A204.1 (cell line): Measurements from ENCODE around the gene NEURL3.

Experiments used
- FAIRE-seq: peaks from 2 replicates; lab custom pipeline; 2012; peaks lifted over from hg19 to GRCh38; lab: Jason Lieb, UNC

The NEURL3 gene

GRCh38 chr2:96527286-96528005 lies 22.3 kb upstream of the NEURL3 start:
- FAIRE-seq: no peak

GRCh38 chr2:96526615-96527285 lies 21.6 kb upstream of the NEURL3 start:
- FAIRE-seq: no peak

DNA sequence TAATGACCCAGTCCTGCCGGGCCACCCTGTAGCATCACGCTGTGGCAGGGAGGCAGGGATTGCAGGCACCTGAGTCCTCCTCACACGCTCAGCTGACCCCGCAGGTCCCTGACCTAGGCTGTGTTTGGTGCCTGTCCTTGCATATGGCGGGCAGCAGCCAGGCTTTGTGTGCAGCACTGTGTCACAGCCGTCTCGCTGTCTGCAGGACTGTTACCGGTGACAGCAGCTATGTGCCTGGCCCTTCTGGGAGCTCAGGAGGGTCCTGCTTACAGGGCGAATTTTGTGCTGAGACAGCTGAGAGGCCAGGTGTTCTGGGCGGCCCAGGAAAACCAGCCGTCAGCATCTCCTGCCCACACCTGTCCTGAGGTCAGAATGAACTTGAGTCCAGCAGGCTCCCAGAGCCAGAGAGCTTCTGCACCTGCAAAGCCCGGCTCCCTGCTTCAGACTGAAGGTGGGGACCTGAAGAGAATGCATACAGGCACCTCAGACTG lies 21.0 kb upstream of the NEURL3 start:
- no peak for FAIRE-seq

DNA sequence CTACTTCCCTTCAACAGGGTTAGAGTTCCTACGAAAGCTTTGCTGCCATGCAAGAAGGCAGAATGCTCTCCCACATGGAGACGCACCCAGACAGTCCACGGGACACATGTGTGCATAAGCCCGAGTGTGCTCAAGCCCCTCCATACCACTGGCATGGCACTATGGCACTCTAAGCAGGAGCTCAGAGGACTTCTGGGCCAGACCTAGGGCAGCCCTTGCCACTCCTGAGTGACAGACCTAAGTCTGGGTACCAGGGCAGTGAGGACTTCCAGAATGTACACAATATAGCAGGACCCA lies 20.0 kb upstream of the NEURL3 start:
- FAIRE-seq: no peak

- no peak for FAIRE-seq
Measured at GRCh38 chr2:96524482-96525210, 19.5 kb upstream of the NEURL3 start.

- no peak for FAIRE-seq
Measured at GRCh38 chr2:96523659-96524481, 18.7 kb upstream of the NEURL3 start.

GRCh38 chr2:96522304-96523203 lies 17.4 kb upstream of the NEURL3 start:
- no peak for FAIRE-seq

- FAIRE-seq: no peak
Measured at GRCh38 chr2:96521219-96521618, 16.1 kb upstream of the NEURL3 start.

DNA sequence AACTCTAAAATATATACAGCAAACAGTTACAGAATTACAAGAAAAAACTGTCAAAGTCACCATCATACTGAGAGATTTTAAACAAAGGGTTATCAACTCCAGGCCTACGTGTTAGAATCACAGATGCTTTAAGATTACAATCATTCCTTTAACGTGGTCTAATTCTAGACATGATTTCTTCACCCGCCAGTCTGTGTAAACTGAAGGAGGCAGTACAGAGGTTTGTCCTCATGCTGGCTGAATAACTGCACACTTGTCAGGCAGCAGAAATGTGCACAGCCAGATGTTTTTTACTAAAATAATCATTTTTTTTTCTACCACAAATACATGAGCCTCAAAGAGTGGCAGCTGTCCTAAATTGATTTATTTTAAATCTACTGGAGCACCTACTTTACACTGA lies 15.5 kb upstream of the NEURL3 start:
- FAIRE-seq: no peak

GRCh38 chr2:96520231-96520630 lies 15.1 kb upstream of the NEURL3 start:
- FAIRE-seq: no peak

DNA sequence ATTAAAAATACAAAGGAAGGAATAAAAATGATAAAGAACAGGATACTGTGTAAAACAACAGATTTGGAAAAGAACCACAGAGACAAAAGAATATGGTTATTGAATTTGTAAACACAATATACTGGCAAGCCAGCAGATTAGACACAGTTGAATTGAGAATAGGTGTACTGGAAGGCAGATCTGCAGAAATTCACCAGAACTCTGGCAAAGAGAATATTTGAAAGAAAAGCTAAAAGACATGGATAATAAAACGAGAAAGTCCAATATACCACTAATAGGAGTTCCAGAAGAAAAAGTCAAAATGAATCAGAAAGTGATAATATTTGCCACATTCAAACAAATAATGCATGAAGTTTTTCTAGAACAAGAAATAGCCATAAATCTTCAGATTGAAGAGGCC lies 11.9 kb upstream of the NEURL3 start:
- FAIRE-seq: no peak

DNA sequence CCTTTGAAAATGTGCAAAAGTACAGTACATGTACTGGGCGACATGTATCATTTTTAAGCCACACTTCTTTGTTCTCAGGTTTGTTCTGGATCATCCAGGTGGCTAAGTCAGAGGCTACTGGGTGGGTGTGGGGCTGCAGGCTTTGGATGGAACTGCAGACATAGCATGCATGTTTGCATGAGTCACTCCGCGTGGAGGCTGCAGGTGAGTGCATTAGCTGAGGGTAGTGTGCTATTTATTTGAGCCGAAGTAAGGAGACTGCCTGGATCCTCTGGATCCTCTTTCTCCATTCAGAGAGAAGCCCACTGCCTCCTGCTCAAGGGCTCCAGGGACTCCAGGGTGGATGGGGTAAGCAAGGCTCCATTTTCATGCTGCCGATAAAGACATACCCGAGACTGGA lies 9.4 kb upstream of the NEURL3 start:
- no peak for FAIRE-seq

- no peak for FAIRE-seq
Measured at GRCh38 chr2:96512341-96512740, 7.2 kb upstream of the NEURL3 start.

DNA sequence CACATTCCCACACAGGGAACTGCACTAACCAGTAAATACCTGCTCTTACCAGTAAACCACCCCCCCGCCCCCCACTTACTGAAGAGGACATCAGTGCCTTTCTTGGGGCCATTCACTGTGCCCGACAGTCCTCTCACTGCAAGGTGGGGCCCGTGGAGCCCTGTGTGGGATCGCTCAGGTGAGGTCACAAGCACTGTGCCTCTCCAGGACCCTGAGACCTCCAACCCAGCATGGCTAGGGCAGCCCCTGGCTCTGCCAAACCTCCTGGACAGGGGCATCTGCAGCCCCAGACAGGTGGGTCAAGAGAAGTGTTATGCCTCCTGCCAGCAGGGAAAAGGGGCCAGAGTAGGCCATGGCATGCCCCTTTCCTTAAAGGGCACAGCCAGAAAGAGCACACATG lies 6.7 kb upstream of the NEURL3 start:
- FAIRE-seq: no peak

DNA sequence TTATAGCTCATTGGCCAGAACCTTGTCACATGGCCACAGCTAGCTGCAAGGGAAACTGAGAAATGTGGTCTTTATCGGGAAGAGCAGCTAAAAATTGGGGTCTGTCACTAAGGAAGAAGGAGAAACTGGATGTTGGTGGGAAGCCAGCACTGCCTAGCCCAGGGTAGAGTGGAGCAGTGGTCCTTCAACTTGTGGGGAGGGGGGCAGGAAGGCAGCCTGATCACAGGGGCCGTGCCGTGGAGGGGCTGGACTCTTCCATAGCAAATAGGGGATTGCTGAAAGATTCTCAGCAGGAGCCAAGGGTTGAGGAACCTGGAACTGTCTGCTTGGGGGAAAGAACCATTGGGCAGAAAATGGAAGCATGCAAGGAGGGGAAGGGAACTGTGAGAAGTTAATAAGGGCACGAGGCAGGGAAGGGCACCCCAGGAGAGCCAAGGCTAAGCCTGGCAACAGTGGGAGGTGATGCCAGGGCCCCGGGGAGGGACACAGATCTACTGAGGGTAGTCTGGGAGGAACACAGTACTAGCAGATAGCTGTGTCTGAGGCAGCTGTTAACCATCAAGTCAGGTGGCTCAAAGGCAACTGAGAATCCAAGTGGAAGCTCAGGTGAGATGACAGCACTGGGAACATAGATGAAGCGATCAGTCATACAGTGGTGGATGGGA lies 5.9 kb upstream of the NEURL3 start:
- FAIRE-seq: no peak

DNA sequence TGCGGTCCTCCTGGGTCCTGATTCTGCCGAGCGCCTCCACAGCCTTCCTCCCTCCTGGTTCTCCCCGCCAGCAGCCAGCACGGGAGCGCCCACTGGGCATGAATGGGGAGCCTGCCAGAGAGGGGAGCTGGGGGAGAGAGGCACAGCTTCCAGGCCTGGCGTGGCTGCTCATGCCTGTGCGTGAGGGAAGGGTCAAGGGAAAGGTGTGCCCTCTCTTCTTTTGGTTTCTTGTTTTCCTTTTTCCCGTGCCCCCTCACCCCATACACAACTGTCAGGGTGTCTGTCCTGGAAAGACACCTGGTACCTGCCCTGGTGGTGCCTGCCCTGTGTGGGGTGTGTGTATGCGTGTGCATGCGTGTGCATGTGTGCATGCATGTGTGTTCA lies 4.7 kb upstream of the NEURL3 start:
- no peak for FAIRE-seq

DNA sequence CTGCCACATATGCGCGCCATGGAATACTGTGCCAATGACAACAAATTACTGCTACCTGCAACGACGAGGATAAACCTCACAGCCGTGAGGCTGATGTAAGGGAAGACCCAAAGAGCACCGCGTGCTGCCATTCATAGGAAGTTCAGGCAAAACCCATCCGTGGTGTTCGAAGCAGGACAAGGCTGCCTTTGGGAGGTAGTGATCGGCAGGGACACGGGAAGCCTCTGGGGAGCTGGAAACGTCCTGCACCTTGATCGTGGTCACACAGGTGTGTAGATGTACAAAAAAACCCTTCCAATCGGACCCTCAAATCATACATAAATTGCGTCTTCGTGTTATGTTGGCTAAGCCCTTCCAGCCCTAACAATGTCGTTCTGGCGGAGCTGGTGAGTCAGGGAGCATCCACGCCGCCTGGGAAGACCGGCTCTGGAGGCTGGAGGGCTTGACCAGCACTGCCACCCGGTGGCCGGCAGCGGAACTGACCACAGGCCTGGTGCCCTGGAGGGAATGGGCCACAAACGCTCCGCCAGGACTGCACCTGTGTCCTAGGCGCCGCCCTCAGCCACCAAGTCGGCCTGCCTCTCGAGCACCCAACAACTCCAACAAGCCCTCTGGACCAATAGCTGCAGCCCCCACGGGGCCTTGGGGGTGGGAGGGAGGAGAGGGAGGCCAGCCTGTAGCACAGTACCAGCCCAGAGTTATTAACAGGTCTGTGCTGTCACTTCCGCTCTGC lies 4.1 kb upstream of the NEURL3 start:
- FAIRE-seq: no peak

DNA sequence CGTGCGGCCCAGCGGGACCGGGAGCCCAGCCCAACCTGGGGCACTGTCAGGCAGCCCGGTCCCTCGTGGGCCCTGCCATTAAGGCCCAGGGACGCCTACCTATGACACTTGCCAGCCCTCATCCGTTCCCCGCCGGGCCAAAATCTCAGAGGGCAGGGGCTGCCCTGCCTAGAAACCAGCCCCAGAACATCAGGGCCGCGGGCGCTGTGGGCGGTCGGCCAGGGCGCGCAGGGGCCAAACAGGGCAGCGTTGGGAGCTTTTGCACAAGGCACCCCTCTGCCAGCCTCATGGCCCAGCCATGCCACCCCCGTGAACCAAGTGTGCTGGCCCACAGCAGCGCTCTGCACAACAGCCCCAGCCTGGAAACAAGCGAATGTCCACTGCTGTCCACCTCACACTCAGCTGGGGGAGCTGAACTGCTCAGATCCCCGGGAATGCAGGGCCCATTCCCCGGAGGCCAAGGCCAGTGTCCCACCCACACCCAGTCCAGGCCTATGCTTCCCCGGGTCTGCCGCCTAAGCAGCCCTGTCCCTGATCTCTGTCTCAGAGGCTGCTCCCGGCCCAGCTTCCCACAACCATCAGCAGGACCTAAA lies 3.5 kb upstream of the NEURL3 start:
- FAIRE-seq: no peak

GRCh38 chr2:96507957-96508520 lies 2.9 kb upstream of the NEURL3 start:
- no peak for FAIRE-seq

- FAIRE-seq: no peak
Measured at GRCh38 chr2:96506907-96507240, 1.7 kb upstream of the NEURL3 start.
